Lung (tissue), 12 donors: ENCODE measurements around the gene NOP9. TPM values are rescaled to one million over a fixed set of nuclear protein-coding genes. Genes with fewer than 3 reads are reported as not detected.
A peak's percentile ranks its signal among the peaks of the same experiment; 100 is the strongest.

Source experiments
- ATAC-seq: fragments of 200-7000 bp; cut with Tn5 transposase; one replicate; pipeline ENCODE4 v1.9.1; 2020; ENCODE audit warnings: moderate number of reproducible peaks; ENCODE audit not compliant: insufficient read depth, low FRiP score
- DNase-seq, 3 donors: peaks; one replicate each; pipeline ENCODE4 v3.0.0-alpha.2; 2013 to 2017
- H3K27ac ChIP-seq, 2 donors: one replicate each; pipeline ENCODE4 v1.5.1; 2013; ENCODE audit warnings: mild to moderate bottlenecking in 2 of 2, moderate library complexity in 2 of 2, control low read depth in 1 of 2, inconsistent platforms in 1 of 2, low read depth in 1 of 2, low read length in 1 of 2
- H3K27me3 ChIP-seq, 3 donors: one replicate each; pipeline ENCODE4 v1.5.1; 2013; ENCODE audit warnings: low read length in 2 of 3; ENCODE audit not compliant: control insufficient read depth in 3 of 3, insufficient read depth in 3 of 3
- H3K36me3 ChIP-seq, 4 donors: one replicate each; pipeline ENCODE4 v1.5.1; 2013; ENCODE audit warnings: low read length in 4 of 4, mild to moderate bottlenecking in 1 of 4, moderate library complexity in 1 of 4; ENCODE audit not compliant: control insufficient read depth in 4 of 4, insufficient read depth in 4 of 4
- H3K4me1 ChIP-seq, 5 donors: one replicate each; pipeline ENCODE4 v1.5.1; 2013; ENCODE audit warnings: low read length in 5 of 5, mild to moderate bottlenecking in 2 of 5, moderate library complexity in 1 of 5; ENCODE audit not compliant: control insufficient read depth in 5 of 5, insufficient read depth in 5 of 5
- H3K4me3 ChIP-seq: one replicate; pipeline ENCODE4 v1.5.1; 2013; ENCODE audit warnings: mild to moderate bottlenecking, control low read depth, moderate library complexity
- H3K9ac ChIP-seq, 2 donors: one replicate each; pipeline ENCODE4 v1.5.1; 2013; ENCODE audit warnings: low read length in 2 of 2, control low read depth in 1 of 2; ENCODE audit not compliant: insufficient read depth in 1 of 2
- H3K9me3 ChIP-seq, 4 donors: one replicate each; pipeline ENCODE4 v1.5.1; 2013; ENCODE audit warnings: low read length in 3 of 4, mild to moderate bottlenecking in 1 of 4, moderate library complexity in 1 of 4; ENCODE audit not compliant: control insufficient read depth in 4 of 4, insufficient read depth in 3 of 4
- WGBS, 2 donors: extraction: QIAGEN DNeasy Blood & Tissue Kit; methylation state at CpG; one replicate each; pipeline ENCODE4 v1.1.7; 2013; 5-methylcytosine and 5-hydroxymethylcytosine counted together
- polyA plus RNA-seq, 2 donors: library from polyadenylated mRNA; stranded (reverse); fragments of 200-250 nt; gene quantifications; one replicate each; pipeline ENCODE4 v1.2.1, GENCODE V29; 2013
- total RNA-seq, 2 donors: library from RNA; depleted of rRNA in 1 of 2; stranded (reverse); fragments of >200 nt in 1 of 2; gene quantifications; one replicate each; pipeline ENCODE4 v1.2.1, GENCODE V29; 2014 to 2021
- TF ChIP-seq, protein P1 (sequence below): IDR thresholded peaks from 2 replicates; pipeline ENCODE4 v1.5.1; 2012; ENCODE audit warnings: mild to moderate bottlenecking; ENCODE audit errors: control extremely low read depth, extremely low read depth
- donor health status: control.
- donor health status: control.
- donor health status: Bipolar disorder and iron deficiency.
- donor health status: healthy.
- donor health status: DM: yes; HTN: yes; CAD: no.

Gene NOP9
- total and polyA plus RNA-seq, 4 donors = 12.1 to 25.9 (median 13.8) TPM

DNA sequence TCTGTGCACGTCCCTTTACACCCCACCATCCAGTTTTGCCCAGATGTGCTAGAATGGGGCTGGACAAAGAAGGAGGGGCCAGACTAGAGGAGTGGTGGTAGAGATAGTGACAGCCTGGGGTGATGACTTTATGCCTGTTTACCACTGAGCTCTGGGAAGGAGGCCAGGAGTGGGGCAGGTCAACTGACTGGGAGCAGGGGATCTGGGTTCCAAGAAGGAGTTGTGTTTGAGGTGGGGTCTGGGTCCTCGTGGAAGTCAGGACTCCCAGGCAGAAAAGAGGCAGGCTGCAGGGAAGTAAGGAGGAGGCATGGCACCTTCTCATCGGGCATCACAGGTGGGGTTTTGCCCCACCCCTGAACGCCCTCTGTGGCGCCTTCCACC is 10.6 kb downstream of the NOP9 start:
- Histone ChIP-seq H3K27me3 (no peaks in the 10 kb centered on the region), H3K4me3 (peak overlapping the region; percentile 42), H3K27ac (peak overlapping the region in 1 of 2 donors; percentile 92), H3K9ac (no peak overlapping the region), H3K36me3 (peaks cover 2 to 21% (median 17%) of the 10 kb centered on the region in 4 donors), H3K9me3 (no peaks in the 10 kb centered on the region), H3K4me1 (peaks cover 4 to 39% (median 9%) of the 10 kb centered on the region in 5 donors)
- DNase-seq (peak in 2 of 3 donors; percentile 39 to 41), ATAC-seq (no peak)
- WGBS, 2 donors = 17 to 25% methylated on average over 5 of the region's 5 CpGs
- TF ChIP-seq, protein P1, sequence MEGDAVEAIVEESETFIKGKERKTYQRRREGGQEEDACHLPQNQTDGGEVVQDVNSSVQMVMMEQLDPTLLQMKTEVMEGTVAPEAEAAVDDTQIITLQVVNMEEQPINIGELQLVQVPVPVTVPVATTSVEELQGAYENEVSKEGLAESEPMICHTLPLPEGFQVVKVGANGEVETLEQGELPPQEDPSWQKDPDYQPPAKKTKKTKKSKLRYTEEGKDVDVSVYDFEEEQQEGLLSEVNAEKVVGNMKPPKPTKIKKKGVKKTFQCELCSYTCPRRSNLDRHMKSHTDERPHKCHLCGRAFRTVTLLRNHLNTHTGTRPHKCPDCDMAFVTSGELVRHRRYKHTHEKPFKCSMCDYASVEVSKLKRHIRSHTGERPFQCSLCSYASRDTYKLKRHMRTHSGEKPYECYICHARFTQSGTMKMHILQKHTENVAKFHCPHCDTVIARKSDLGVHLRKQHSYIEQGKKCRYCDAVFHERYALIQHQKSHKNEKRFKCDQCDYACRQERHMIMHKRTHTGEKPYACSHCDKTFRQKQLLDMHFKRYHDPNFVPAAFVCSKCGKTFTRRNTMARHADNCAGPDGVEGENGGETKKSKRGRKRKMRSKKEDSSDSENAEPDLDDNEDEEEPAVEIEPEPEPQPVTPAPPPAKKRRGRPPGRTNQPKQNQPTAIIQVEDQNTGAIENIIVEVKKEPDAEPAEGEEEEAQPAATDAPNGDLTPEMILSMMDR = no peak

DNA sequence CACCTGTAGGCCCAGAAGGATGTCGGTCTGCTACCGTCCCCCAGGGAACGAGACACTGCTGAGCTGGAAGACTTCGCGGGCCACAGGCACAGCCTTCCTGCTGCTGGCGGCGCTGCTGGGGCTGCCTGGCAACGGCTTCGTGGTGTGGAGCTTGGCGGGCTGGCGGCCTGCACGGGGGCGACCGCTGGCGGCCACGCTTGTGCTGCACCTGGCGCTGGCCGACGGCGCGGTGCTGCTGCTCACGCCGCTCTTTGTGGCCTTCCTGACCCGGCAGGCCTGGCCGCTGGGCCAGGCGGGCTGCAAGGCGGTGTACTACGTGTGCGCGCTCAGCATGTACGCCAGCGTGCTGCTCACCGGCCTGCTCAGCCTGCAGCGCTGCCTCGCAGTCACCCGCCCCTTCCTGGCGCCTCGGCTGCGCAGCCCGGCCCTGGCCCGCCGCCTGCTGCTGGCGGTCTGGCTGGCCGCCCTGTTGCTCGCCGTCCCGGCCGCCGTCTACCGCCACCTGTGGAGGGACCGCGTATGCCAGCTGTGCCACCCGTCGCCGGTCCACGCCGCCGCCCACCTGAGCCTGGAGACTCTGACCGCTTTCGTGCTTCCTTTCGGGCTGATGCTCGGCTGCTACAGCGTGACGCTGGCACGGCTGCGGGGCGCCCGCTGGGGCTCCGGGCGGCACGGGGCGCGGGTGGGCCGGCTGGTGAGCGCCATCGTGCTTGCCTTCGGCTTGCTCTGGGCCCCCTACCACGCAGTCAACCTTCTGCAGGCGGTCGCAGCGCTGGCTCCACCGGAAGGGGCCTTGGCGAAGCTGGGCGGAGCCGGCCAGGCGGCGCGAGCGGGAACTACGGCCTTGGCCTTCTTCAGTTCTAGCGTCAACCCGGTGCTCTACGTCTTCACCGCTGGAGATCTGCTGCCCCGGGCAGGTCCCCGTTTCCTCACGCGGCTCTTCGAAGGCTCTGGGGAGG is 11.3 kb downstream of the NOP9 start, which contains the start of gene LTB4R:
TSS of gene LTB4R (plus strand) at position 857 of the 959 bp plus-strand sequence. CDS start 4,150 bp downstream, outside the sequence.
- WGBS, 2 donors = 5 to 8% methylated on average over 91 to 99 of the region's 99 CpGs
- Histone ChIP-seq H3K27me3 (peaks cover 0 to 4% (median 0%) of the 10 kb centered on the region in 3 donors), H3K9me3 (no peaks in the 10 kb centered on the region), H3K4me3 (peak within 1 kb of the TSS; percentile 42), H3K27ac (peak within 1 kb of the TSS; percentile 55 to 92), H3K9ac (peak within 1 kb of the TSS in 1 of 2 donors; percentile 44), H3K36me3 (peaks cover 2 to 17% (median 12%) of the 10 kb centered on the region in 4 donors), H3K4me1 (peaks cover 4 to 45% (median 9%) of the 10 kb centered on the region in 5 donors)
- DNase-seq (peak; percentile 79 to 88 (median 85)), ATAC-seq (peak; percentile 79)
- TF ChIP-seq, protein P1 = no peak

DNA sequence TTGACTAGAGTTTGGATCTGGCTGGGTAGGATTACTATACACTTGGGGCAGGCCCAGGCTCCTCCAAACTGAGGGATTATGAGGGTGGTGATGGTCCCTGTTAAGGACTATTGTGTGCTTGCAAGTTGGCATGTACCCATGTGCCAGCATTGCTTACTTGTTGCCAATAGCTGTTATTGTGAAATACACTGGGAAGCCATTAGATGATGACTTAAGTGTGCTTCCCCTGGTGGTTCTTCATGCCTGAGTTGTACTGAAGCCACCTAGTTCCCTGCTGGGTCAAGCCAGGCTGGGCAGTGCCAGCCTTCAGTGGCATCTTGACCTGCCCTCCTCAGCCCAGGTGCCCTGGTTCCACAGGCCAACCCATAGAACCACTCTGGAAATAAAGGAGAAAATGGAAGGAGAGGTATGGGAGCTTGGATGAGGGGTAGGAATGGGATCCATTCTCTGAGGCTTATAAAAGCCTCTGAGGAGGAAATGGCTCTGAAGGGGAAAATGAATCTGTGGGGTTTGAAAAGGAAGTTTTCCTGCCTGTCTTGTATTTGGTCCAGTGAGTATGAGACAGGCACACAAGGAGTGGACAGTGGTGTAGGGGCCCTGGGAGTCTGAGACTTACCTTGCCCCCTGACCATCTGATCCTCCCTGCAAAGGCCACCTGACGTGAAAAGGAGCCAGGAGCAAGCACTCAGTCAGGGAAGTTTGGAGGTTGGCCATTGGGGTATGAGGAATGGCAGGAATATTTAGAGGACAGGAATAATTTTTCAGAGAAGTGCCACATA is 12.4 kb downstream of the NOP9 start:
- 60 to 77% methylated on average over 1 of the region's 1 CpG for WGBS, 2 donors
- Histone ChIP-seq H3K27ac (peak overlapping the region in 1 of 2 donors; percentile 92), H3K9ac (peak overlapping the region in 1 of 2 donors; percentile 44), H3K4me3 (no peak overlapping the region), H3K27me3 (peaks cover 0 to 11% (median 6%) of the 10 kb centered on the region in 3 donors), H3K4me1 (peaks cover 9 to 55% (median 11%) of the 10 kb centered on the region in 5 donors), H3K9me3 (no peaks in the 10 kb centered on the region), H3K36me3 (peaks cover 0 to 9% (median 5%) of the 10 kb centered on the region in 4 donors)
- TF ChIP-seq, protein P1 = no peak
- ATAC-seq = no peak
- DNase-seq = no peak
